Mucosa of gallbladder (tissue), 1 donor: ENCODE measurements around the gene TBC1D32. TPM values are rescaled to one million over a fixed set of nuclear protein-coding genes. Genes with fewer than 3 reads are reported as not detected.

Experiments used
- total RNA-seq: library from RNA; stranded (reverse); gene quantifications from one replicate; pipeline ENCODE4 v1.2.1, GENCODE V29; 2021
- donor health status: DM: no; HTN: no; CAD: no.

Gene TBC1D32
- total RNA-seq, 1 donor from 2014 or later = 8.4 TPM

Other genes with a start within 250 kb of the TBC1D32 start
- 109 TPM for gene GJA1, start 101.2 kb upstream of the TBC1D32 start, total RNA-seq